OCI-M2 (cell line): ENCODE results near the gene PAFAH1B1.
"Not testable (repeated sequence)": the region's sequence is repeated elsewhere in the genome, so short reads cannot be mapped to it uniquely, and the experiment has no call there.

Experiments
- DNase-seq: peaks from one replicate; lab custom pipeline; 2025; ENCODE audit not compliant: unreplicated experiment; lab: John Stamatoyannopoulos, UW

Gene PAFAH1B1

GRCh38 chr17:2634361-2634960 lies 41.0 kb downstream of the PAFAH1B1 start:
- no peak for DNase-seq

- no peak for DNase-seq
Measured at GRCh38 chr17:2635241-2635640, 41.8 kb downstream of the PAFAH1B1 start.

GRCh38 chr17:2635675-2636074 lies 42.2 kb downstream of the PAFAH1B1 start:
- DNase-seq = no peak

- no peak for DNase-seq
Measured at GRCh38 chr17:2636169-2636930, 42.9 kb downstream of the PAFAH1B1 start.

GRCh38 chr17:2637422-2637821 lies 44.0 kb downstream of the PAFAH1B1 start:
- no peak for DNase-seq

- DNase-seq = no peak
Measured at GRCh38 chr17:2644971-2645370, 51.5 kb downstream of the PAFAH1B1 start.

- no peak for DNase-seq
Measured at GRCh38 chr17:2647957-2648356, 54.5 kb downstream of the PAFAH1B1 start.

DNA sequence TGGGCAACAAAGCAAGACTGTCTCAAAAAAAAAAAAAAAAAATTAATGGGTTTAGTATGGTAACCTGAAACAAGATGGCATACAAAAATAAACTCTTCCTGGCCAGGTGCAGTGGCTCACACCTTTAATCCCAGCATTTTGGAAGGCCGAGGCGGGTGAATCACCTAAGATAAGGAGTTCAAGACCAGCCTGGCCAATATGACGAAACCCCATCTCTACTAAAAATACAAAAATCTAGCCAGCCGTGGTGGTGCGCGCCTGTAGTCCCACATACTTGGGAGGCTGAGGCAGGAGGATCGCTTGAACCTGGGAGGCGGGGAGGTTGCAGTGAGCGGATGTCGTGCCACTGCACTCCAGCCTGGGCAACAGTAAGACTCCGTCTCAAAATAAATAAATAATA lies 55.7 kb downstream of the PAFAH1B1 start:
- DNase-seq = no peak

GRCh38 chr17:2652911-2653310 lies 59.5 kb downstream of the PAFAH1B1 start:
- not testable (repeated sequence) for DNase-seq

GRCh38 chr17:2655546-2655945 lies 62.1 kb downstream of the PAFAH1B1 start:
- DNase-seq = no peak

- DNase-seq = no peak
Measured at GRCh38 chr17:2656283-2656682, 62.8 kb downstream of the PAFAH1B1 start.

DNA sequence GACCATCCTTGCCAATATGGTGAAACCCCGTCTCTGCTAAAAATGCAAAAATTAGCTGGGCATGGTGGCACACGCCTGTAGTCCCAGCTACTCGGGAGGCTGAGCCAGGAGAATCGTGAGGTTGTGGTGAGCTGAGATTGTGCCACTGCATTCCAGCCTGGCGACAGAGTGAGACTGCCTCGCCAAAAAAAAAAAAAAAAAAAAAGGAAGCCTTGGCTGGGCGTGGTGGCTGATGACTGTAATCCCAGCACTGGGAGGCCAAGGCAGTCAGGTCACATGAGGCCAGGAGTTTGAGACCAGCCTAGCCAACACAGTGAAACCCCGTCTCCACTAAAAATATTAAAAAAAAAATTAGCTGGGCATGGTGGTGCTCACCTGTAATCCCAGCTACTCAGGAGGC lies 65.9 kb downstream of the PAFAH1B1 start:
- not testable (repeated sequence) for DNase-seq

- DNase-seq = not testable (repeated sequence)
Measured at GRCh38 chr17:2660410-2660809, 67.0 kb downstream of the PAFAH1B1 start.

- DNase-seq = no peak
Measured at GRCh38 chr17:2672026-2672425, 78.6 kb downstream of the PAFAH1B1 start.

GRCh38 chr17:2679247-2679646 lies 85.8 kb downstream of the PAFAH1B1 start:
- DNase-seq = not testable (repeated sequence)

- DNase-seq = no peak
Measured at GRCh38 chr17:2680961-2681360, 87.5 kb downstream of the PAFAH1B1 start.

GRCh38 chr17:2681650-2682049 lies 88.2 kb downstream of the PAFAH1B1 start:
- no peak for DNase-seq

DNA sequence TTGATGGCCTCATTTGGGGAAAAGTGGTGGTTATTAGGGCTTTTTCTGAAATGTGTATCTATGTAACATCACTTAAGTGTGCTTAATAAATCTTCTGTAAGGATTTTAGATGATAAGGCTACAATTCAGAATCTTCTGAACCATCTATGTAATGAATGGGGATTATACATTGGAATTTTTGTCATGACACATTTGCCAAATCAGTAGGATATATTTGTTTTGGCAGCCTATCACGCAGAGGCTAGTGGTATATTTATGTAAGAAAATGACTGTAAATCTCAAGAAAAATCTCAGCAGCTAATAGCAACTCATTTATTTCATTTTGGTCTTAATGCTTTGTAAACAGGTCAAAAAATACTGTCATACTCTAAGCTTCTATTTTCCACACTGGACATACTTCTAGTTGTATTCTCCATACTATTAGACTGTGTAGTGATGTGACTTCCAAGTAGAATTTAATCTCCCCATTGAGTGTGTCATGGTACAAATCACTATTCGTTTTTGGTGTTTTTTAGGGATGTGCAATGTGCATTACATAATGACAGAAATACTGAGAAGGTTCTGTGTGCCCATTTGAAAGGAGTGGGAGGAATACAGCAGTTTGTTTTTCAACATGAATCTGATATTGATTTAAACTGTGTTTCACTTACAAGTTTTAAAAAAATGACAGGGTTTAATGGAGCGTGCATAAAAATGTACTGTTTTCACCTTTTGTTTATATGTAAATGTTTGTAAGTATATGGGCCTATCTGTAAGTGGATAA lies 88.9 kb downstream of the PAFAH1B1 start:
- no peak for DNase-seq

DNA sequence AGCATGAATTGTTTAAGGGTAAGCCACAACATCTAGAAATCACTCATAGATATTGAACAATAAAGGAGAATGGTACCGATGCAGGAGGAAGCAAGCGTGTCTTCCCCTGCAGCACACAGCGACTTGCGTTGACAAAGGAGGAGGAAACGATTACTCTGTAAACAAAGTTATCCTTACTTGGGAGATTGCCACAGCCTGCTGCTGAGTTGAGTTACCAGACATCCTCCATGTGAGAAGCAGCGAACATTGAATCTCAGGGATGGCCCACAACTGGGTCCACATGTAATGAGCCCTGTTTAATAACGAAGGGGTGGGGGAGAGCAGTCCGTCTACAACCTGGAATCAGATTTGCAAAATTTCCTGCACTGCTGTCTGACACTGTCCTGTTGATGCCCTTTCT lies 90.5 kb downstream of the PAFAH1B1 start:
- no peak for DNase-seq

DNA sequence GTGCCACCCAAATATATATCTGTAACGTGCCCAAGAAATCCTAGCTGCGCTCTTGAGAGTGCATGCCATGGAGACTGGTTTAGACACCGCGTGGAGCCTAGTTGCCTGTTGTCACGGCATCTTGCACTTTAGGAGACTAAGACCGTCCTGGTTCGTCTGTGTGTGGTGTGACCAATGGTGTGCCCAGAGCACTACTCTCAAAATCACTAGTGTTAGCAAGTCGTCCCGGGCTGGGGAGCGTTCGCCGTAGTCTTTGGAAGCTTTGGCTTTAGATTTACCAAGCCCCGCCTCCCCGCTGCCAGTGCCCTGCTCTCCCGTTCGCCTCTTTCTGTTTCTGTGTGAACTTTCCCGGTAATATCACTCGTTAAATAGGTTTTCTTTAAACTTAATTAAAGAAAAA lies 91.1 kb downstream of the PAFAH1B1 start:
- DNase-seq = no peak

DNA sequence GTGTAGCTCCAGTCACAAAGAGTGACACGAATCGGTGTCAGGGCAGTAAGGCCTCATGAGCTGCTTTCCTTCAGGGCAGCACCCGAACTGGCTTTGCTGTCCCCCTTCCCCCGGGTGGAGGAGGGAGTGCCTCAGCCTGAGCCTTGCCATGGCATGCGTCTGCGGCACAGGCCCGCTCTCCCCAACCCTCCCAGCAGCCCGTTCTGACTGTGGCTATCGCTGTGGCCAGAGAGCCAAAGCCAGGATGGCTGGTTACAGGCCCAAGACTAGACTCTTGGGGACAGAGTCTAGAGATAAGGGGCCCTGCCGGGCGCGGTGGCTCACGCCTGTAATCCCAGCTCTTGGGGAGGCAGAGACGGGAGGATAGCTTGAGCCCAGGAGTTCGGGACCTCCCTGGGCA lies 92.2 kb downstream of the PAFAH1B1 start:
- DNase-seq = no peak

- DNase-seq = no peak
Measured at GRCh38 chr17:2687074-2687418, 93.6 kb downstream of the PAFAH1B1 start.
